Measurements from ENCODE around the gene GPATCH2L. TPM values are rescaled to one million over a fixed set of nuclear protein-coding genes. Genes with fewer than 3 reads are reported as not detected.

Gene GPATCH2L
- total and polyA plus RNA-seq, 2 experiments from 2014 or later = 19.6 to 94.4 TPM

GRCh38 chr14:76106188-76106587 is 45.5 kb upstream of the GPATCH2L start:
- H3K9me3 Mint-ChIP-seq = no peaks in the 10 kb centered on the region
- H3K27ac Mint-ChIP-seq = no peak overlapping the region
- Histone ChIP-seq H3K79me2 (replicated peaks; ENCODE audit: insufficient read depth) (no peaks in the 10 kb centered on the region), H4K20me1 (replicated peaks; ENCODE audit: insufficient read depth) (no peaks in the 10 kb centered on the region), H3K4me1 (ENCODE audit: insufficient read depth) (no peaks in the 10 kb centered on the region; the same call in 1 of the 2 replicates), H3K27me3 (ENCODE audit: insufficient read depth) (no peaks in the 10 kb centered on the region), H3F3A (replicated peaks; ENCODE audit: low read depth) (no peaks in the 10 kb centered on the region), H3K9me2 (ENCODE audit: insufficient read depth) (0 out of 2 replicates have a peak, but pooled peaks cover 5% of the 10 kb centered on the region), H3K27ac (ENCODE audit: low read depth) (no peak overlapping the region), H3K4me3 (no peak overlapping the region), H3K4me2 (no peak overlapping the region), H3K36me3 (ENCODE audit: insufficient read depth) (no peaks in the 10 kb centered on the region), H2AFZ (no peak overlapping the region)
- H3K36me3 Mint-ChIP-seq (ENCODE audit: low read depth) = no peaks in the 10 kb centered on the region
- ATAC-seq (no peak), DNase-seq (ENCODE audit: low spot score) (no peak)
- no peak overlapping the region; the same call in 2 of the 3 replicates for H3K4me3 Mint-ChIP-seq
- peaks cover 18% of the 10 kb centered on the region for H3K4me1 Mint-ChIP-seq
- H3K27me3 Mint-ChIP-seq (ENCODE audit: insufficient read depth, low read depth, poor library complexity) = peaks cover 5% of the 10 kb centered on the region
- TF ChIP-seq ETS1 (IDR thresholded peaks at IDR 0.05) (no peak), JUNB (IDR thresholded peaks at IDR 0.05; ENCODE audit: unreplicated experiment) (no peak), EZH2phosphoT487 (IDR thresholded peaks at IDR 0.05; ENCODE audit: unreplicated experiment) (no peak), STAT1 (IDR thresholded peaks at IDR 0.05; ENCODE audit: unreplicated experiment) (no peak), ZNF331 (CRISPR knock-in tag; IDR thresholded peaks at IDR 0.05; ENCODE audit: low read depth) (no peak), ZNF114 (CRISPR knock-in tag; IDR thresholded peaks at IDR 0.05) (no peak), CTCF (conservative IDR thresholded peaks at IDR 0.05; ENCODE audit: low read depth in 2 of 2) (no peak), ZNF462 (CRISPR knock-in tag; IDR thresholded peaks at IDR 0.05) (no peak), NANOG (IDR thresholded peaks at IDR 0.05; ENCODE audit: borderline replicate concordance) (no peak), EZH2 (IDR thresholded peaks at IDR 0.05; ENCODE audit: low read depth, unreplicated experiment) (no peak), POLR2AphosphoS5 (IDR thresholded peaks at IDR 0.05; ENCODE audit: low read depth) (no peak), REST (IDR thresholded peaks at IDR 0.05; ENCODE audit: unreplicated experiment) (no peak)

Data from GM23338 (cell line).